ENCODE data around the gene KCND3. TPM values are rescaled to one million over a fixed set of nuclear protein-coding genes. Genes with fewer than 3 reads are reported as not detected.
A peak's percentile ranks its signal among the peaks of the same experiment; 100 is the strongest.

KCND3 gene
- total RNA-seq, 1 experiment from 2014 or later, result 0.15 TPM

- peaks cover 7% of the 10 kb centered on the region for H3K79me1 ChIP-seq (ENCODE audit: insufficient read depth, low read depth, low read length, poor library complexity, severe bottlenecking)
- H4K5ac ChIP-seq (ENCODE audit: insufficient read length, low read depth, low read length), result no peak overlapping the region
- no peak overlapping the region for H3K23ac ChIP-seq (ENCODE audit: insufficient read length, low read depth, low read length)
- no CpG with 5 or more reads among the region's 2 CpGs for WGBS (ENCODE audit: extremely low coverage, insufficient read length, low lambda C conversion rate)
- H3K27ac ChIP-seq (ENCODE audit: insufficient read length, low read depth, low read length), result no peak overlapping the region
- Mint-ChIP-seq H3K36me3 (ENCODE audit: insufficient read depth in 1 of 3, low read depth in 3 of 3) (peaks cover 36 to 60% (median 52%) of the 10 kb centered on the region in 3 experiments), H3K27ac (peak overlapping the region in 1 of 3 experiments; percentile 85; a peak in 2 of 7 replicates), H3K9me3 (no peaks in the 10 kb centered on the region; a peak in 1 of 5 replicates), H3K4me1 (peaks cover 17 to 19% of the 10 kb centered on the region in 2 experiments), H3K4me3 (peak overlapping the region; percentile 14 to 24; a peak in 3 of 5 replicates), H3K27me3 (ENCODE audit: low read depth) (no peaks in the 10 kb centered on the region)
- no peak overlapping the region for H2AFZ ChIP-seq (ENCODE audit: low read length)
- no peak overlapping the region for H3K14ac ChIP-seq (ENCODE audit: insufficient read depth, low read length)
- H3K23me2 ChIP-seq (ENCODE audit: insufficient read length, low read depth, low read length, poor library complexity, severe bottlenecking), result peaks cover 11% of the 10 kb centered on the region
- H3K9me3 ChIP-seq (ENCODE audit: control insufficient read depth, low read depth, low read length), result no peaks in the 10 kb centered on the region
- no peak overlapping the region for H3K56ac ChIP-seq (ENCODE audit: insufficient read length, low read depth, low read length)
- H2AK5ac ChIP-seq (ENCODE audit: insufficient read length, low read length), result no peak overlapping the region
- peak; percentile 50; the same call in 2 of the 3 replicates for TF ChIP-seq CTCF (conservative IDR thresholded peaks at IDR 0.05)
- H2BK5ac ChIP-seq (ENCODE audit: insufficient read length, low read length), result no peak overlapping the region
- no peak overlapping the region for H2BK15ac ChIP-seq (ENCODE audit: low read depth, low read length)
- H4K8ac ChIP-seq (replicated peaks; ENCODE audit: insufficient read length, low read depth, low read length), result no peak overlapping the region
- H2BK12ac ChIP-seq (ENCODE audit: insufficient read length, low read depth, low read length), result no peak overlapping the region
- H3K4me2 ChIP-seq (ENCODE audit: insufficient read depth, insufficient read length, low read length), result no peak overlapping the region
- H2BK120ac ChIP-seq (ENCODE audit: low read depth, low read length, poor library complexity, severe bottlenecking), result no peak overlapping the region
- no peaks in the 10 kb centered on the region for H4K20me1 ChIP-seq (ENCODE audit: control insufficient read depth, insufficient read depth, insufficient read length)
- peaks cover 14% of the 10 kb centered on the region for H3K79me2 ChIP-seq (ENCODE audit: insufficient read depth, low read length)
- no peak overlapping the region for H3T11ph ChIP-seq (ENCODE audit: low read length)
- DNase-seq, result no peak
- H3K27me3 ChIP-seq (ENCODE audit: insufficient read depth, low read length), result no peaks in the 10 kb centered on the region
- H3K9ac ChIP-seq (ENCODE audit: extremely low read depth, insufficient read length, low read length), result no peak overlapping the region
- no peak overlapping the region for H4K91ac ChIP-seq (ENCODE audit: insufficient read length, low read depth, low read length)
- H3K4ac ChIP-seq (ENCODE audit: low read depth, low read length), result no peak overlapping the region
- H2BK20ac ChIP-seq (ENCODE audit: low read depth, low read length, poor library complexity, severe bottlenecking), result no peak overlapping the region
- no peak overlapping the region for H3K18ac ChIP-seq (ENCODE audit: insufficient read length, low read depth, low read length)
- no peaks in the 10 kb centered on the region; the same call in 1 of the 2 replicates for H3K4me1 ChIP-seq (ENCODE audit: insufficient read depth, low read length)
These were observed 231.1 kb downstream of the KCND3 start for GRCh38 chr1:111758373-111758772.

Measured in H9 (cell line).